Stimulated activated CD4-positive, alpha-beta T cell treated with anti-CD3 and anti-CD28 coated beads, Interleukin-4, amount 100 ng/mL, for 48 hours (primary cell): ENCODE measurements around the gene ACVRL1.

ENCODE experiments used
- DNase-seq, 2 donors: peaks; one replicate each; pipeline ENCODE4 v3.0.0-alpha.2; 2020; ENCODE audit warnings: low read depth in 2 of 2

Gene ACVRL1

GRCh38 chr12:51907083-51907855 lies at the start of gene ACVRL1:
ACVRL1 (plus strand) TSS chr12:51907504; CDS start chr12:51912475, 4,971 bp downstream.
- DNase-seq, result no peak

- DNase-seq, result no peak
Observed at GRCh38 chr12:51860986-51861385, 46.3 kb upstream of the ACVRL1 start.

- DNase-seq, result no peak
Observed at GRCh38 chr12:51862947-51863346, 44.4 kb upstream of the ACVRL1 start.

- DNase-seq, result no peak
Observed at GRCh38 chr12:51863363-51863932, 43.9 kb upstream of the ACVRL1 start.

- peak in 1 of 2 donors; percentile 23 for DNase-seq
Observed at GRCh38 chr12:51863933-51864832, 43.1 kb upstream of the ACVRL1 start.

GRCh38 chr12:51864833-51865670 lies 42.3 kb upstream of the ACVRL1 start:
- no peak for DNase-seq

GRCh38 chr12:51865757-51866270 lies 41.5 kb upstream of the ACVRL1 start:
- DNase-seq, result no peak

- DNase-seq, result no peak
Observed at GRCh38 chr12:51866324-51866723, 41.0 kb upstream of the ACVRL1 start.

- no peak for DNase-seq
Observed at GRCh38 chr12:51866762-51867161, 40.5 kb upstream of the ACVRL1 start.

GRCh38 chr12:51867371-51867770 lies 39.9 kb upstream of the ACVRL1 start:
- no peak for DNase-seq

- no peak for DNase-seq
Observed at GRCh38 chr12:51867796-51868428, 39.4 kb upstream of the ACVRL1 start.

- DNase-seq, result no peak
Observed at GRCh38 chr12:51868821-51869495, 38.3 kb upstream of the ACVRL1 start.

GRCh38 chr12:51869496-51869865 lies 37.8 kb upstream of the ACVRL1 start:
- DNase-seq, result no peak

GRCh38 chr12:51869931-51870330 lies 37.4 kb upstream of the ACVRL1 start:
- DNase-seq, result no peak

GRCh38 chr12:51870504-51870903 lies 36.8 kb upstream of the ACVRL1 start:
- no peak for DNase-seq

GRCh38 chr12:51871126-51871525 lies 36.2 kb upstream of the ACVRL1 start:
- DNase-seq, result no peak

- no peak for DNase-seq
Observed at GRCh38 chr12:51871918-51872688, 35.2 kb upstream of the ACVRL1 start.

GRCh38 chr12:51872689-51872981 lies 34.7 kb upstream of the ACVRL1 start:
- DNase-seq, result no peak

- DNase-seq, result no peak
Observed at GRCh38 chr12:51873251-51873994, 33.9 kb upstream of the ACVRL1 start.
